Esophagus squamous epithelium (tissue), 4 donors: ENCODE measurements around the gene KRTAP6-2. TPM values are rescaled to one million over a fixed set of nuclear protein-coding genes. Genes with fewer than 3 reads are reported as not detected.

Experiments
- small RNA-seq, 4 donors: library from RNA; depleted of rRNA; stranded (forward); fragments of <200 nt; gene quantifications; one replicate each; pipeline ENCODE3, GENCODE V24; 2016
- total RNA-seq, 4 donors: library from RNA; depleted of rRNA; stranded (reverse); fragments of >200 nt; gene quantifications; one replicate each; pipeline ENCODE4 v1.1.0, GENCODE V29; 2016

The KRTAP6-2 gene
- total RNA-seq, 4 donors from 2014 or later = not detected

Small RNAs within 50 kb of the gene (small RNA-seq; reads per million reads assigned to genes)
- gene KRTAP20-1 = 0 reads per million in 4 donors
- 0 reads per million in 4 donors for gene KRTAP20-3
- 0 reads per million in 4 donors for gene KRTAP20-4
- gene KRTAP22-1 = 0 reads per million in 4 donors
- 0 reads per million in 4 donors for gene KRTAP22-2

Other genes with a start within 250 kb of the KRTAP6-2 start
- not detected for gene KRTAP13-2, start 226.6 kb downstream of the KRTAP6-2 start, total RNA-seq
- not detected for gene KRTAP13-1, start 202.9 kb downstream of the KRTAP6-2 start, total RNA-seq
- not detected for gene KRTAP13-3, start 173.0 kb downstream of the KRTAP6-2 start, total RNA-seq
- gene KRTAP13-4, start 168.7 kb downstream of the KRTAP6-2 start, total RNA-seq = not detected
- gene KRTAP15-1, start 158.6 kb downstream of the KRTAP6-2 start, total RNA-seq = not detected
- gene KRTAP19-1, start 118.5 kb downstream of the KRTAP6-2 start, total RNA-seq = not detected
- gene KRTAP19-2, start 111.5 kb downstream of the KRTAP6-2 start, total RNA-seq = not detected
- gene KRTAP19-3, start 106.9 kb downstream of the KRTAP6-2 start, total RNA-seq = not detected
- not detected for gene KRTAP19-4, start 101.7 kb downstream of the KRTAP6-2 start, total RNA-seq
- not detected for gene KRTAP19-5, start 96.8 kb downstream of the KRTAP6-2 start, total RNA-seq
- not detected for gene KRTAP19-6, start 57.0 kb downstream of the KRTAP6-2 start, total RNA-seq
- not detected for gene KRTAP19-7, start 37.6 kb downstream of the KRTAP6-2 start, total RNA-seq
- gene KRTAP22-2, start 8.5 kb downstream of the KRTAP6-2 start, total RNA-seq = not detected
- not detected for gene KRTAP6-3, start 6.5 kb downstream of the KRTAP6-2 start, total RNA-seq
- not detected for gene KRTAP22-1, start 2.2 kb upstream of the KRTAP6-2 start, total RNA-seq
- gene KRTAP6-1, start 15.0 kb upstream of the KRTAP6-2 start, total RNA-seq = not detected
- not detected for gene KRTAP20-1, start 17.5 kb upstream of the KRTAP6-2 start, total RNA-seq
- not detected for gene KRTAP20-4, start 21.7 kb upstream of the KRTAP6-2 start, total RNA-seq
- not detected for gene KRTAP20-2, start 36.3 kb upstream of the KRTAP6-2 start, total RNA-seq
- gene KRTAP20-3, start 44.0 kb upstream of the KRTAP6-2 start, total RNA-seq = not detected
- not detected for gene KRTAP21-3, start 119.9 kb upstream of the KRTAP6-2 start, total RNA-seq
- not detected for gene KRTAP21-2, start 148.4 kb upstream of the KRTAP6-2 start, total RNA-seq
- not detected for gene KRTAP21-1, start 156.5 kb upstream of the KRTAP6-2 start, total RNA-seq
- gene KRTAP8-1, start 214.4 kb upstream of the KRTAP6-2 start, total RNA-seq = not detected
- not detected for gene KRTAP7-1, start 230.9 kb upstream of the KRTAP6-2 start, total RNA-seq